T1000 (cell line): ENCODE measurements around the gene SYN1.

ENCODE experiments used
- DNase-seq: peaks from one replicate; lab custom pipeline; 2025; ENCODE audit warnings: mixed read lengths; lab: John Stamatoyannopoulos, UW

SYN1 gene

GRCh38 chrX:47572773-47573340 lies 46.8 kb downstream of the SYN1 start:
- no peak for DNase-seq

GRCh38 chrX:47571896-47572295 lies 47.8 kb downstream of the SYN1 start:
- DNase-seq: no peak

DNA sequence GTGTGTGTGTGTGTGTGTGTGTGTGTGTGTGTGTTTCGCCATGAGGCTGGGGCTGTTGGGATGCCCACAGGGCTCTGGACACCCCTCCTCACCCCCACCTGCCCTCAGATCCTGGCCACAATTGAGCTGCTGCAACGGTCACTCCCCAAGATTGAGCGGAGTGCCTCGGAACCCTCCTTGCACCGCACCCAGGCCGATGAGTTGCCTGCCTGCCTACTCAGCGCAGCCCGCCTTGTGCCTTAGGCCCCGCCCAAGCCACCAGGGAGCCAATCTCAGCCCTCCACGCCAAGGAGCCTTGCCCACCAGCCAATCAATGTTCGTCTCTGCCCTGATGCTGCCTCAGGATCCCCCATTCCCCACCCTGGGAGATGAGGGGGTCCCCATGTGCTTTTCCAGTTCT lies 48.4 kb downstream of the SYN1 start:
- DNase-seq: no peak

GRCh38 chrX:47570794-47571193 lies 48.9 kb downstream of the SYN1 start:
- no peak for DNase-seq

- DNase-seq: no peak
Observed at GRCh38 chrX:47568656-47569295, 50.9 kb downstream of the SYN1 start.

- DNase-seq: no peak
Observed at GRCh38 chrX:47566841-47567240, 52.8 kb downstream of the SYN1 start.

DNA sequence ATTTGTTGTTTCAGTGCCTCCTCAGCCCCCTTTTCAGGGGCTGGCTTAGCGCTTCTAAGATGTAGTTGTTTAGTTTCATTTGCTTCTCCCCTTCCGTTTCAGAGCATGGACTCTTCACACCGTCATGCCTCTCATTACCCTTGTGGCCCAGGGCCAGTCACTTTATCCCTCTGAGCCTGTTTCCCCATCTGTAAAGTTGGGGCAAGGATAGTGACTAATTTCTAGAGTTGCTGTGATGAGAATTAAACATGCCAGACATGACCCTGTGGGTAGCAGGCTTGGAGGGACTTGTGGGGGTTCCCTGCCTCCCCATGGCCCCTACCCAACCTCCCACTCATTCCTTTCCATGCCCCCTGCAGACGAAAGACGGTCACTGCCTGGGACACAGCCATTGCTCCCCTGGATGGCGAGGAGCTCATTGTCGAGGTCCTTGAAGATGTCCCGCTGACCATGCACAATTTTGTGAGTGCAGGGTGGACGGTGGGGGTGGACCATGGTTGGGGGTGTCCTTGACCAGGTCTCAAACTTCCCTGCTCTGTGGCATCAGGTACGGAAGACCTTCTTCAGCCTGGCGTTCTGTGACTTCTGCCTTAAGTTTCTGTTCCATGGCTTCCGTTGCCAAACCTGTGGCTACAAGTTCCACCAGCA lies 55.1 kb downstream of the SYN1 start:
- DNase-seq: no peak

DNA sequence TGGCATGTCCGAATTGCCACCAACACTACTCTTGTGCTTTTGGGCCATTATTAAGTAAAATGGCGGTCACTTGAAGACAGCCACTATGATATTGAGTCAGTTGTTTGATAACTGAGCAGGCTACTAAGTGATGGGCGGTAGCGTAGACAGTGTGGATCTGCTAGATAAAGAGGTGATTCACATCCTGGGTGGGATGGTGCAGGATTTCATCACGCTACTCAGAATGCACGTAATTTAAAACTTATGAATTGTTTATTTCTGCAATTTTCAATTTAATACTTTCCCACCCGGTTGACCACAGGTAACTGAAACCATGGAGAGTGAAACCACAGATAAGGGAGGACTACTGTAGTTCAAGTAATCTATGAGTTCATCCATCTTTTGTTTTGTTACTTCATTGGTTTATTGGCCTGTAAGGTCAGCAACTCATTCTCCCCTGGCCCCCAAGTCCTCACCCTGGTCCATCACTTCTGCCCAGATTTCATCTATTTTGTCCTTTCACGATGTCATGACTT lies 55.8 kb downstream of the SYN1 start:
- DNase-seq: no peak

DNA sequence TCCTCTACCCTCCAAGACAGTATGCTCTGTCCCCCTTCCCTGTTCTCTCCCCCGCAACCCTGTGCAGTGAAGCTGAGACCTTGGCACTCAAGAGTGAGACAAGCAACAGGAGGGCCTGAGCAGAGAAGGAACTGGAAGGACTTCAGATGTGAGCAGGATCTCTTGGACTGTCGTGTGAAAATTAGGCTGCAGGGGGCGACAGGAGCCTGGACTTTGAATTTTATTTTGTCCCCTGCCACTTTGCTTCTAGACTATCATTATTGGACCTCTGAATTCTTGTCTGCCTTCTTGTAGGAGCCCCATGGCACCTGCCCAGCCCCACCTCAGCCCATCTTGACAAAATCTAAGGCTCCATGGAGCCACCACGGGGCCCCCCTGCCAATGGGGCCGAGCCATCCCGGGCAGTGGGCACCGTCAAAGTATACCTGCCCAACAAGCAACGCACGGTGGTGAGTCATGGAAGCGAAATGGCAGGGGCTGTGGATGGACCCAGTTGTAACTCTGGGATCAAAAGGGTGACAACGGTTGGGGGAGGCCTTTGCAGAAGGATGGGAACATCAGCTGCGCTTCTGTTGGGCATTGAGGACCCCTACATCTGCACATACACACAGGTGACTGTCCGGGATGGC lies 56.9 kb downstream of the SYN1 start:
- no peak for DNase-seq

DNA sequence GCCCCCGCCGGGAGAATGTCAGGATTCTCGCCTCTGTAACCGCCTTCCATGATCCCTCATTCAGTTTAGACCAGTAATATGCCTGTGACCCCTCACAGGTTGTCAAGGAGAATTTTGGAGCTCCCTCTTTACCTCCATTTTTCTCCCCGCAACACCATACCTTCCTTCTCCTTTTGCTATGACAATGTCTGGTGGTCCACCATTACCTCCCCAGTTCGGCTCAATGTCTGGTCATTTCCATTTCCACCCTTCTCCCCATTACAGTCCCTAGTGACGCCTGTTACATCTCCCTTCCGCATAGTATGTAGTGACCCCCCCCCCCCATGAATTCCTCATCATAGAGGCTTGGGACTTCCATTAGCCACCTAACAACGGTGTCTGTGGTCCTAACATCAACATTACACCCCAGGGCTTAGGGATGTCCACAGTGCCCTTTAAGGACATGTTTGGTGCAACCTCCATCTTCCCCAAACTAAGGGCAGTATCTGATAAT lies 58.0 kb downstream of the SYN1 start:
- no peak for DNase-seq

DNA sequence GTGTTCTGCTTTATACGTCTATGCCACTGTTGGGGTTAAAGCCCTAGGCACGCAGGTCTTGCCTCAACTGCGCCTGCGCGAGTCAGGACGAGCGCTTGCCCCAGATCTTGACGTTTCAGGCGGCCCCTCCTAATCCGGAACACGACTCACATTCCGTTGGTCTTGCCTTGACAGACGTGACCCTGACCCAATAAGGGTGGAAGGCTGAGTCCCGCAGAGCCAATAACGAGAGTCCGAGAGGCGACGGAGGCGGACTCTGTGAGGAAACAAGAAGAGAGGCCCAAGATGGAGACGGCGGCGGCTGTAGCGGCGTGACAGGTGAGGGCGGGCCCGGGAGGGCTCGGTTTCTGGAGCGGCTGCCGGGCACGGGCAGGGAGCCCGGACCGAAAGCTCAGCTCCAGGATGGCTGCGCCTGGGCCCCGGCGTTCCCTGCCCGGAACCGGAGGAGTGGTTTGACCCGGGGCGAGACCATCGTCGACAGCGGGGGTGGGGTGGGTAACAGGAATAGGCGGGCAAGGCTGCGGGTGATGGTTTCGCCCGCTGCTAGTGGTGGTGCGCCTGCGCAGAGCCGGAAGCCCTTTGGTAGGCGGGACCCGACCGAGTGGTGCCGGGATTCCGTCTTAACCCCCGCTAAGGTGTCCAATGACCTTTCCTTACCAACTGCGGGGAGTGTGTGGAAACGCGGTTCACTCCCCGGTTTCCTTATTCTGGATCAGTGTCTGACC lies 58.6 kb downstream of the SYN1 start, which contains the start of gene ARAF:
TSS of gene ARAF (plus strand) at position 272 of the 725 bp plus-strand sequence. CDS start 1,763 bp downstream, outside the sequence.
- peak; percentile 91 for DNase-seq

DNA sequence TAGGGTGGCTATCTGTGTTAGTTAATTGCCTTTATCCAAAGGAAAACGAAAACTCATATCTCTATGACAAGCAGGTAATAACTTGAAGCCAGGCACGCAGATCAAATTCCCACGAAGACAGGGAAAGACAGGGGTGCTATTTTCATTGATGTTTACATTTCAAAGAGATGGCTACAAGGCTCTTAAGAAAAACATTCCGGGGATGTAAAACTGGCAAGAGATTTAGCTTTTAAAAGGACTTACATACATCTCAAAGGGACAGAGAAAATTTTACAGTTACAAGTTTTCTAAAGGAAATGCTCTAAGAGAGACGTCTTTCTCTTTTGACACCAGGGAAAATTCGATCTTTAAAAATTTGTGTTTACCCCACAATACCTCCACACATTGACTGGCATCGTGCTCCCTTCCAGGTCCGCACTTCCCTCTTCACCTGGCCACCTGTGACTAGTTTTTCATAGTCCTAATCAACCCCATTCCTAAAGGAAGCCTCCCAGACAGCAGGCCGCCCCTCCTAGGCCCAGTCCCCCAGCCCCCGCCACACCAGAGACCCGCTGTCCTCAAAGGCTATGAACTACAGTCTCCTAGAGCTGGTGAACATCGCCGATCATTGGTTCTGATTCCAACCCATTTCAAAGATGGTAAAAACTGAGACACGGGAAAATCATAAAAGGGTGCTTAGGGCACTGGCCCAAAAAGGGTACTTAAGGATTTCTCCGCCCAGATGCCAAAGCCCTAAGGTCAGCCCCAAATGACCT lies 59.3 kb downstream of the SYN1 start:
- DNase-seq: no peak

GRCh38 chrX:47558436-47558835 lies 61.2 kb downstream of the SYN1 start:
- no peak for DNase-seq

DNA sequence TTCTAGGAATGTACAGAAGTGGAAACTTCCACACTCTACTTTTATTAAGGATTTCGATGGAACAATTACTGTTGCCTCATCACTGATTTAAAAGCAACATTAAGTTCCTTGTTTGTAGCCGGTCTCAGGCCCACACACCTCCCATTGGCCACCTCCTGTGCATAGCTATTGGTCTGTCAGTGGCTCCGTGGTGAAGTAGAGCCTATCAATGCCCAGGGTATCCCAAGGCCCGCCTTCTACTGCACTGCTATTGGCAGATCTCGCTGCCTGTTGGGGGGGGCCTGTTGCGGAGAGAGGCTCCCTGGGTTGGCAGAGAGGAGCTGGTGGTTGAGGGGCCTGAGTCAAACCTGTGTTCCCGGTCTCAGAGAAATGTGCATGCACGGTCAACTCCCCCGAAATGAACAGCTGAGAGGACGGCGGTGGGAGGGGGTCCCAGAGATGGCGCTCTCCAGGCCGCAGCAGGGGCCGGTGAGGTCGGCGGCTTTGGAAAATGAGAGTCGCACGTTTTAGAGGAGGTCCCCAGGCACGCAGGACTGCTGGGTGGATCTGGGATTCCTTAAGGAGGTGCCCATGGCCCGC lies 63.5 kb downstream of the SYN1 start:
- DNase-seq: peak; percentile 51

DNA sequence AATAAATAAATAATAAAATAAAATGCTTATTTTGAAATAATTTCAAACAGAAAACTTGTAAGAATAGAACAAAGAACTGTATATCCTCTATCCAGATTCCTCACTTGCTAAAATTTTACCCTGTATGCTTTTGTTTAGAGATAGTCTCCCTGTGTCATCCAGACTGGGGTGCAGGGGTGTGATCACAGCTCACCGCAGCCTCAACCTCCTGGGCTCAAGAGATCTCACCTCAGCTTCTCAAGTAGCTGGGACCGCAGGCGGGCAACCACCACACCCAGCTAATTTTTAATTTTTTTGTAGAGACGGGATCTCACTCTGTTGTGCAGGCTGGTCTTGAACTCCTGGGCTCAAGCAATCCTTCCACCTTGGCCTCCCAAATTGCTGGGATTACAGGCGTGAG lies 76.2 kb downstream of the SYN1 start:
- no peak for DNase-seq

- peak; percentile 43 for DNase-seq
Observed at GRCh38 chrX:47540754-47541538, 78.7 kb downstream of the SYN1 start.

GRCh38 chrX:47539860-47540259 lies 79.8 kb downstream of the SYN1 start:
- DNase-seq: no peak

GRCh38 chrX:47530049-47530448 lies 89.6 kb downstream of the SYN1 start:
- DNase-seq: no peak

DNA sequence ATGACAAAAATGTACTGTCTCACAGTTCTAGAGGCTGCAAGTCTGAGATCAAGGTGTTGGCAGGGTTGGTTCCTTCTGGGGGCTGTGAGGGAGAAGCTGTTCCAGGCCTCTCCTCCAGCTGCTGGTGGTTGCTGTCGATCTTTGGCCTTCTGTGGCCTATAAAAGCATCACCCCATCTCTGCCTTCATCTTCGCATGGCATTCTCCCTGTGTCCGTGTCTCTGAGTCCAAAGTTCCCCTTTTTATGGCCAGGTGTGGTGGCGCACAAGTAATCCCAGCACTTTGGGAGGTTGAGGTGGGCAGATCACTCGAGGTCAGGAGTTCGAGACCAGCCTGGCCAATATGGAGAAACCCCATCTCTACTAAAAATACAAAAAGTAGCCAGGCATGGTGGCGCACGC lies 90.1 kb downstream of the SYN1 start:
- DNase-seq: no peak

- no peak for DNase-seq
Observed at GRCh38 chrX:47523713-47524166, 95.9 kb downstream of the SYN1 start.
